ENCODE results near the gene EXD1.
"Not testable (repeated sequence)": the region's sequence is repeated elsewhere in the genome, so short reads cannot be mapped to it uniquely, and the experiment has no call there.

DNA sequence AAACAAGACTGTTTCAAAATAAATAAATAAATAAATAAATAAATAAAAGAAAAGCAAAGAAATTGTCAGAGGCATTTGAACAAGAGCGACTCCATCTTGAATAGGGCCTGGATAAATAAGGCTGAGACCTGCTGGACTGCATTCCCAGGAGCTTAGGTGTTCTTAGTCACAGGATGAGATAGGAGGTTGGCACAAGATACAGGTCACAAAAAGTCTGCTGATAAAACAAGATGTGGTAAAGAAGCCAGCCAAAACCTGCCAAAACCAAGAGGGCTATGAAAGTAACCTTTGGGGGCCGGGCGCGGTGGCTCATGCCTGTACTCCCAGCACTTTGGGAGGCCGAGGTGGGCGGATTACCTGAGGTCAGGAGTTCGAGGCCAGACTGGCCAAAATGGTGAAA is 91.4 kb downstream of the EXD1 start:
- TF ChIP-seq, protein P1, sequence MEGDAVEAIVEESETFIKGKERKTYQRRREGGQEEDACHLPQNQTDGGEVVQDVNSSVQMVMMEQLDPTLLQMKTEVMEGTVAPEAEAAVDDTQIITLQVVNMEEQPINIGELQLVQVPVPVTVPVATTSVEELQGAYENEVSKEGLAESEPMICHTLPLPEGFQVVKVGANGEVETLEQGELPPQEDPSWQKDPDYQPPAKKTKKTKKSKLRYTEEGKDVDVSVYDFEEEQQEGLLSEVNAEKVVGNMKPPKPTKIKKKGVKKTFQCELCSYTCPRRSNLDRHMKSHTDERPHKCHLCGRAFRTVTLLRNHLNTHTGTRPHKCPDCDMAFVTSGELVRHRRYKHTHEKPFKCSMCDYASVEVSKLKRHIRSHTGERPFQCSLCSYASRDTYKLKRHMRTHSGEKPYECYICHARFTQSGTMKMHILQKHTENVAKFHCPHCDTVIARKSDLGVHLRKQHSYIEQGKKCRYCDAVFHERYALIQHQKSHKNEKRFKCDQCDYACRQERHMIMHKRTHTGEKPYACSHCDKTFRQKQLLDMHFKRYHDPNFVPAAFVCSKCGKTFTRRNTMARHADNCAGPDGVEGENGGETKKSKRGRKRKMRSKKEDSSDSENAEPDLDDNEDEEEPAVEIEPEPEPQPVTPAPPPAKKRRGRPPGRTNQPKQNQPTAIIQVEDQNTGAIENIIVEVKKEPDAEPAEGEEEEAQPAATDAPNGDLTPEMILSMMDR (conservative IDR thresholded peaks at IDR 0.05) = not testable (repeated sequence)
- not testable (repeated sequence) for TF ChIP-seq EZH2 (IDR thresholded peaks at IDR 0.05; ENCODE audit: low read depth)

All from PC-9 (cell line).